GM18873 (cell line): ENCODE measurements around the gene PPP1CC.
"Not testable (repeated sequence)": the region's sequence is repeated elsewhere in the genome, so short reads cannot be mapped to it uniquely, and the experiment has no call there.

Experiments used
- ATAC-seq: cut with Tn5 transposase; IDR thresholded peaks from one replicate; pipeline ENCODE4 v1.9.1; 2021; ENCODE audit warnings: mild to moderate bottlenecking, moderate library complexity, moderate number of reproducible peaks; ENCODE audit not compliant: unreplicated experiment, low FRiP score

The PPP1CC gene

DNA sequence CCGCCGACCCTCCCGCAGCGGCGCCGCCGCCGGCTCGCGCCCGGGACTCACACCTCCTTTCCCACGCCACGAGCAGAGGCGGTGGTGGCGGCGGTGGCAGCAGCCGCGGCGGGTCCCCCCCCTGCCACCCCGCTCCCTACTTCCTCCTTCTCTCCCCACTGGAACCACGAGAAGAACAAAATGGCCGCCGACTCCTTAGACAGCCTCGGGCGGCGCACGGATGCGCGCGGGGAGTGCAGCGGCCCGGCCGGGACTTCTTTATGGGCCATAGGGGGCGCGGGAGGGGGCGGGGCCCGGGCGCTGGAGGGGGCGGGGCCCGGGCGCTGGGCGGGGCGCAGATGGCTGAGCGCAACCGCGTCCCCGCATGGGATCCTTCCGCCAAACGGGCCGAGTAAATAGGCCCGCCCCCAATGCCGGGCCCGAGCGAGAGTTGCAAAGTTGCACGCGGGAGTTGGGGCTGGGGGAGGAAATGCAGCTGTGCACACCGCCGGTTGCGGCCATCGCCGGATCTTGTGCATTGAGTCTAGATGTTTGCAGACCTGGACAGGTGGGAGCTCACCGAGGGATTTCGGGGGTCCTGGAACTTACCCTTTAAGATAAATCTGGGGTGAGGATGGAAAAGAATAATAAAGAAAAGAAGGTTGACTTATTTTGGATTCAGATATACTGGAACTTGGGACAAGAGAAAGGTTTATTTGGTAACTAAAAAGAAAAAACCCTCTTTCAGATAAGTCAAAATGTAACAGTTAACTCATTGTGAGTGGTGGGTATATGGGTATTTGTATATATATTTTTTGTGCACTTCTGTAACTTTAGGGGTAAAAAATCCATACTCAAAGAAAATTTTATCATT, at the start of gene PPP1CC:
TSS of gene PPP1CC (minus strand) at position 174 of the 853 bp plus-strand sequence. CDS start 184 bp downstream, outside the sequence.
- peak; percentile 75 for ATAC-seq

DNA sequence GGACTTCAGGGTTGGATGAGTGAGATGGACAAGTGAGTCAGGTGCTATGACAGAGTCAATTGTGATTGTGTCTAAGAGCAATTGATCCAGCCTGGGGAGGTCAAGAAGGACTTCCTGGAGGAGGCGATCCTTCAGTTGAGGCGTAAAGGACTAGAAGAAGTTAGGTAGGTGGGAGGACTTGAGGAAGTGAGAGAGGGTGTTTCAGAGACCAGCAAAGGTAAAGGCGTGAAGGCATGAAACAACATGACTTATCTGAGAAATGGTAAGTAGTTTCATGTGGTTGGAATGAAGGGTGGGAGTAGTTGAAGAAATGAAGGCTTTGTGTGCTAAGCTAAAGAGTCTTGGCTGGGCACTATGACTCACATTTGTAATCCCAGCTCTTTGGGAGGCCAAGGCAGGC, 48.9 kb upstream of the PPP1CC start:
- no peak for ATAC-seq

DNA sequence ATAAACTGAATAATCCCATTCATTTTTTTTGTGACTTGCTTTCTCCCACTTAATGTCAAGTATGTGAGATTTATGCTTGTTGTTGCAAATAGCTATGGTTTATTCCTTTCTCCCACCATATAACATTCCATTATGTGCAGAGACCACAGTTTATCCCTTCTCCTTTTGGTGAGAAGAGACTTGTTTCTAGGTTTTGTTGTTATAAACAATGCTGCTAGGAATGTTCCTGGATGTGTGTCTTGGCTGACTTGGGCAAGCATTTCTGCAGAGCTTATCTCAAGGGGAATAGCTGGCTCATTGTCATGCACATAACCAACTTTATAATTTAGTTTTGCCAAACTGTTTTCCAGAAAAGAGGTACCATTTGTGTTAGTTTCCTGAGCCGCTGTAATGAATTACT, 47.6 kb upstream of the PPP1CC start:
- ATAC-seq: no peak

DNA sequence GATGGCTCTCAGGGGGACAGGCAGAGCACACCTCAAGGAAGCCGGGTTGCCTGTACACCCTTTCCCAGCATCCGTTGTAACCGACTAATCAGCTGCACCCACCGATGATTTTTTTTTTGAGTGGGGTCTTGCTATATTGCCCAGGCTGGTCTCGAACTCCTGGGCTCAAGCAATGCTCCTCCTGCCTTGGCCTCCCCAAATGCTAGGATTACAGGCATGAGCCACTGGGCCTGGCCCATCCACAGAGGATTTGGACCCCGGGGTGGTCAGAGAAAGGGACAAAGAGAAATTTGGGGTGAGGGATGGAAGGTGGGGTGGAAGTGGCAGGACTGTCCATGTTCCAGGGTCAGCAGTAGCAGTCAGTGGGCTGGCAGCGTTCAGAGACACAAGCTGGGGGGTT, 43.3 kb upstream of the PPP1CC start:
- ATAC-seq: no peak

DNA sequence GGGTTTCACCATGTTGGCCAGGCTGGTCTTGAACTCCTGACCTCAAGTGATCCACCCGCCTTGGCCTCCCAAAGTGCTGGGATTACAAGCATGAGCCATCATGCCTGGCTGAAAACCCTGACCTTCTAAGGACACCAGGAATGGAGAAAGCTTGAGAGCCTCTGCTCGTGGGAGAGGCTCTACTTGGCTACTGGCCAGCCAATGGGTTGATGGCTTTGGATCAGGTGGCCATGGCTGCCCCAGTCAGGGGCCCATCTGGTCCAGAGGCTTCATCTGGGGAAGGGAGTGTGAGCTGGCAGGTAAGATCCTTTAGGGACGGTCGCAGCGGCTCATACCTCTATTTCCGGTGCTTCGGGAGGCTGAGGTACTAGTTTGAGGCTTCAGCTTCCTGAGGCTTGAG, 42.5 kb upstream of the PPP1CC start:
- ATAC-seq: no peak

DNA sequence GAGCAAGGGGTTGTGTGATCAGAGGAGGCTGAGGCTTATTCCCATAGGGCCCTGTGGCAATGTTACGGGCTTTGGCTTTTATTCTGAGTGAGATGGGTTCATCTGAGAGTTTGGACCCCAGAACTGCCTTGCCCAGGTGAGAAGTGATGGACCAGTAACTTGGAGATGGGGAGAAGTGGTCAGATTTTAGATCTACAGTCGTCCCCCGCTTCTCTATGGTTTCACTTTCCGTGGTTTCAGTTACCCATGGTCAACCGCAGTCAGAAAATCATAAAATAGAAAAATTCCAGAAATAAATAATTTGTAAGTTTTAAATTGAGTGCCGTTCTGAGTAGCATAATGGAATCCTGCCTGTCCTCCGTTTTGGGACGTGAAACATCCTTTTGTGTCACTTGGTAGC, 40.2 kb upstream of the PPP1CC start:
- ATAC-seq: no peak

DNA sequence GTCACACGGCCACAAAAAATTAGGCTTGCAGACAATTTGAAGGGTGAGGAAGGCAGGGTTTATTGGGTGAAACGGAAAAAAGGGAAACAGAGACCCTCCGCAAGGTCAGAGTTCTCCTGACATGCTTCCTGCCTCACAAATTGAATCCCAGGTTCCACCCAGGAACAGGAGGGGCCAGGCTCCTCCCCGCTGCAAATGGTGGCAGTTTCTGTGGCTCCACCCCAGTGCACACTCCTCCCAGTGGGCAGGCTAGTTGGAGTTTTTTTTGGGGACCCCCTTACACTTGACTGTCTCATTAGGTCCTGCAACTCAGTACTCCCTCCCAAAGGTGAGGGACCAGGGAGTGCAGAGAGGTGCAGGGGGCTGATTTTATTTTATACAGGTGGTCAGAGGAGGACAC, 39.4 kb upstream of the PPP1CC start:
- no peak for ATAC-seq

DNA sequence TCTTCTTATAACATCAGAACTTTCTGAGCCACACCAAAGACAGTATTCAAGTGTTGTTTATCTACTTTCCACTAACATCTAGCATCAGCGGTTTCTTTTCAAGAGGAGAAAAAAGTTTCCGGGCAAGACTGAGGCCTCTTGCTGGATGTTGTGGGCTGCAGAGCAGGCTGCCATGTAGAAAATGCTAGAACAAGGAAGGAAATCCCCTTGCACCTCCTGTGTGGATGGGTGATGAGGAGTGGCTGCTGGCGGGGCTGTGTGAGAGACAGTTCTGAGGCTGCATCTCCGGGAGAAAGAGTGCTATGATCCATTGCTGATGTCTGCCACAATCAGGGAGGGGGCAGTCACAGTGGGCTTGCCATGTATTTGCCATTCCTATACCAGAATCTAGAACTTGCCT, 37.8 kb upstream of the PPP1CC start:
- no peak for ATAC-seq

DNA sequence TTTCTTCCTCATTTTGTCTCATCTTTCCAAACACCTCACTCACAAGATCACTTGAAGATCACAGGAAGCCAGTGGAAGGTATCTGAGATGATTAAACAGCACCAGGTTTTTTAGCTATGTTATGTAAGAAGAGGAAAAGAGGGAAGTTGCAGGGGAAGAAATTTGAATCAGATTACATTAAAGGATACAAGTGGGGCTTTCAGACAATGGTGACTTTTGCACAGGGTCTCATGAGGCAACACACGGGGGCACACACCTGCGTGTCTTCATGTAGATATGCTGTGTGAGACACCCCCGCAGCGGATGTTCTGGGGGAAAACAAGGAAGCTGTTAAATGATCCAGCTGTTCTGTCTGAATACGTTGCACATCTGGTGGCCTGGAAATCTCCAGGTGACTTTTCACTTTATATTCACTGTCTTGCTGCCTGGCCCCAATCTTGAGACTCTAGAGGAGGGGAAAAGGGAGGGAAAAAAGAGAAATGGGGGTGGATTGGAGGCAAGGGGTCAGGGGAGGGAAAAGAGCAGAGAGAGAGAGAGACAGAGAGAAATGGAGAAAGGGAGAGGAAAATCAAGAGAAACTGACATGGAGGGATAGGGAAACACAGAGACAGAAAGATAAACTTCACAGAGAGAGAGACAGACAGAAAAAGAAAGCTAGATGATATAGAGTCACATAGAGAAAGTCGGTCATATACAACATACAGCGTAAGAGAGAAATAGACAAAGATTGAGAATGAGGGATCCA, 36.3 kb upstream of the PPP1CC start:
- ATAC-seq: no peak

DNA sequence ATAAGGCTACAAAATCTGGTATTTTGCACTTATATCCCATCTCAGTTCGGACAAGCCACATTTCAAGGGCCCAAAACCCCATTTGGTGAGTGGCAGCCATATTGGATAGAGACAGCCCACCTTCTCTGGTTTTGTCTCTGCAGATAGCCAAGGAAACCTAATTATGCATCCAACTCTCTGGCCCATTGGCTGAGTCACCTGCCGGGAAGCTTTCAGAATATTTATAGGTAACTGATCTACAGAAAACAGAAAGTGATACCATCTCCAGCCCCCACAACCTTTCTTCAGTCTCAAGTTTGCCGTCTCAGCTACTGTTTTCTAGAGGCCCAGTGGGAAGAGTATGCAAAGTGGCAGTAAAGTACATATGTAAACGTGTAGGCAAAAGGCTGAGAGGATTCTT, 33.7 kb upstream of the PPP1CC start:
- peak; percentile 89 for ATAC-seq

DNA sequence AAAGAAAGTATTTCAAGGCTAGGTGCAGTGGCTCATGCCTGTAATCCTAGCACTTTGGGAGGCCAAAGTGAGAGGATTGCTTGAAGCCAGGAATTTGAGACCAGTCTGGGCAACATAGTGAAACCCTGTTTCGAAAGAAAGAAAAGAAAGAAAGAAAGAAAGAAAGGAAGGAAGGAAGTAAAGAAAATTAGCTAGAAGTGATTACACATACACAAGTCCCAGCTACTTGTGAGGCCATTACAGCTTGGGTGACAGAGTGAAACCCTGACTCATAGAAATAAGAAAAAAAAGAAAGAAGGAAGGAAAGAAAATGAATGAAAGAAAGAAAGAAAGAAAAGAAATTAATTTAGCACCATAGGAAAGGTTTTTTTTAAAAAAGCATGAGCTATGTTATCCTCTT, 33.3 kb upstream of the PPP1CC start:
- no peak for ATAC-seq

DNA sequence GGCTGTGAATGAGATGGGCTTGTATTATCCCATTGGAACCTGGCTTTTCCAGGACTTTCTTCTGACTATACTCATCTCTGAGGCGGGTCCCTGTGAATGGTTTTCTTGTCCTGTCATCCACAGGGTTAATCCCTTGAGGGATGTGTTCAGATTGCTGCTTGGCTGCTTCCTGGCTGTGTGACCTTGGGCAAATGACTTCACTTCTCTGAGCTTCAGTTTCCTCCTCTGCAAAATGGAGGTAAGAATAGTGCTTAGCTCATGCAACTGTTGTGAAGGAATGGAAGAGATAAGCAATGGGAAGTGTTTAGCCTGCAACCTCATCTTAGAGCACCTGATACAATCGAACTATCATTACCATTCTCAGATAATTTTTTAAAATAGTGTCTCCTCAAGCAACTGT, 32.1 kb upstream of the PPP1CC start:
- ATAC-seq: no peak

DNA sequence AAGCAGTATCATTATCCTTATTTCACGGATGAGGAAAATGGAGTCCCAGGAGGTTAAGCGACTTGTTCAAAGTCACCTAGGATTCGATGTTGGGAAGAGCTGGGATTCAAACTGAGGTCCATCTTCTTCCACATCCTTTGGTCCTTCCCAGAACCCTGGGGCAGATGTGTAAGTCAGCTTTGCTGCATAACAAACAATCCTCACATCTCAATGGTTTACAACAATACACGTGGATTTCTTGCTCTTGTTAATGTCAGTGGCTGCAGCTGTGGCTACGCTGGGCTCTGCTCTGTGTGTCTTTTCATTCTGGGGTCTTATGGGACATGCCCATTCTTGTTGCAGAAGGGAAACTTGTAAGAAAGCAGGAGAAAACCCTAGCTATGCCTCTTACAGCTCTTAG, 26.3 kb upstream of the PPP1CC start:
- no peak for ATAC-seq

DNA sequence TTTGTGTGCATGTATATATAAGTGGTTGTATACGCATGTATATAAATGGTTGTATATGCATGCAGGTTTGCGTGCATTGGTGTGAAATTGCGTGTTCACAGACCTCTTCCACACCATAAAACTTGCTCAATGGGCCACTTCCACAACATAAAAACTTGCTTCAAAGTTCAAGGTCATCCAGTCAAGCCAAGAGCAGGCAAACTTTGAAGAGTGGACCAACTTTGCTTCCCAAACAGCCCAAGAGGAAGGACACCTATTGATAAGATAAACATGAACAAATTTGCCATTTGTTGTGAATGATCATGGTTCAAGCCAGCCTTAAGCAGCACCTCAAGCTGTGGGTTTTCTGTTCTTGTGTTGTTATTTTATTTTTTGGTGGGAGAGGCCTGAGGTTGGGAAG, 25.2 kb upstream of the PPP1CC start:
- ATAC-seq: no peak

DNA sequence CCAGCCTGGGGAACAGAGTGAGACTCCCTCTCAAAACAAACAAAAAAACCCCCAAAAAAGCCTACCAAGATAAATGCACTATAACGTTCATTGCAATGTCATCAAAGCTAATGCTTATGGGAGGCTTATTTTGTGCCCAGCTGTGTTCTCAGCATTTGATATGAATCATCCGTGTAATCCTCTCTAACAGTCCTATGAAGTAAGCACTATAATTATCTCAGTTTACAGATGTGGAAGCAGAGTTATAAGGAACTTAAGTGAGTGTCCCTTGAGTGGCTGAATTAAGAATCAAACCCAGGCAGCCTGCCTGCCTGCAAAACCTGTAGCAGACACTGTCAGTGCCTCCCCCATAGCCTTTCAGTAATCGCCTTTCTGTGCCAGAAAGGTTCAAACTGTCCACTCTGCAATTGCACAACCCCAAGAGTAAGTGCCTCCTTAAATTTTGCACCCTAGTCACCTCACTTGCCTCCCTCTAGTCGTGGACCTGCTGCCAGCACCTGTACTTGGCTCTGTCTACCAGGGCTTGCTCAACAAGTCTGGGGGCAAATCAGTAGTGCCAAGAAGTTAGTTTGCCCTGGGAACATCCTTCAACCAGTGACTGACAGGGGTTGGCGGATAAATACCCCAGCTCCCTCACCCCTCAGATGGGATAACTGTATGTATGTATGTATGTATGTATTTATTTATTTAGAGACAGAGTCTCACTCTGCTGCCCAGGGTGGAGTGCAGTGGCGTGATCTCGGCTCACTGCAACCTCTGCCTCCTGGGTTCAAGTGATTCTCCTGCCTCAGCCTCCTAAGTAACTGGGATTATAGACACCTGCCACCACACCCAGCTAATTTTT, 23.8 kb upstream of the PPP1CC start:
- ATAC-seq: no peak

DNA sequence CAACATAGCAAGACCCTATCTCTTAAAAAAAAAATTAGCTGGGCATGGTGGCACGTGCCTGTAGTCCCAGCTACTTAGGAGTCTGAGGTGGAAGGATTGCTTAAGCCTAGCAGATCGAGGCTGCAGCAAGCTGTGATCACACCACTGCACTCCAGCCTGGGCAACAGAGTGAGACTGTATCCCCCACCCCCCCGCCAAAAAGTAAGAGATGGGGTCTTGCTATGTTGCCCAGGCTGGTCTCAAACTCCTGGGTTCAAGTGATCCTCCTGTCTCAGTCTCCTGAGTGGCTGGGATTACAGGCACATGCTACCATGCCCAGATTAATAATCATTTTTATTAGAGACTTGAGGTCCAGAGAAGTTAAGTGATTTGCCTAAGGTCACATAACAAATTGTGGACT, 22.9 kb upstream of the PPP1CC start:
- not testable (repeated sequence) for ATAC-seq

DNA sequence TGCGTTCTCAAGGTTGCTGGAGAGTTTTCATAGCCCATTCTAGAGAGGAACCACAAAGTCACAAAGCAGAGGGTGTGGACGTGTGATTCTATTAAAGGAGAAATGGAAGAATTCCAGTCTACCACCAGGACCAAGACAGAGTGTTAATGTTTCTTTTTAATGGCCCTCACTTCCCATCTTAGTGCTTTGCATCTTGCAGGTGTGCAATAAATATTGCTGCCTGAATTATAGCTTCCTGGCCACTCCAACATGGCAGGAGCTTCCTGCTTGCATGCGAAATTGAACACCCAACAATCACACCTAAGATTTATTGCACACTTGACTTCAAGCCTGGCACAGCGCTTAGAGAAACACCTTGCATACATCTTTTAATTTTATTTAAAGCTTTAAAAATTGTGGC, 22.4 kb upstream of the PPP1CC start:
- ATAC-seq: no peak

DNA sequence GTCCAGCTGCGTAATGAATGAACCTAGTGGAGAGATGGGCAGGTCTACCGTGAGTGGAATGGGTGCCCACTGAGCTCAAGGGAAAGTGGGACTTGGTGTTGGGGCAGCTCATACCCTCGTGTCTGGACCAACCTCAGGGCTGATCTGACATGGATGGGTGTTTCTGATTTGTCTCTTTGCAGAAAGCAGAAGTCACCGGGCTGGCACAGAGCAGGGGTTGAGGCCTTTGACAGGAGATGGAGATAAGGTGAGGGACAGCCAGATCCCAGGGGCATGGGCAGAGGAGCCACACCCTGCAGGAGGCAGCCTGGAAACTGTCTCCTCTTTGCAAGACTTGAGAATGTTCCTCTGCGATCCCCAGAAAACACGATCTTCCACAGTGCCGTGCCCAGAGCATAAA, 20.9 kb upstream of the PPP1CC start:
- ATAC-seq: no peak

DNA sequence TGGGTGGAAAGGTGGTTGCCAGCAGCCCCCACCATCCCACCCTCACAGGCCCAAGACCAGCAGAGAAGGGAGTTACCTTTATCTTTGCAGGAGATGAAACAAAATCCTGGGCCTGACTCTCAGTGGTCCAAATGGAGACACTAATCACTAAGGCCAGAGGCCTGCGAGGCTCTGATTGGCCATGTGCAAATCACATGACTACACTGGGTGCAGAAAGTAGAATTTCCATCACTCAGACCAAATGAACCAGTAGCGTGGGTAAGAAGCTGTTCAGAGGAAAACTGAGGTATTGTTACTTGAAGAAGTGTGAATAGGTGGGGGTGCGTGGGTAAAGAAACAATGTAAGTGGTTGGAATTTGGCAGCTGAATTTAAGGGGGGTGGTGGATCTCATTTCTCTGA, 20.2 kb upstream of the PPP1CC start:
- ATAC-seq: no peak

DNA sequence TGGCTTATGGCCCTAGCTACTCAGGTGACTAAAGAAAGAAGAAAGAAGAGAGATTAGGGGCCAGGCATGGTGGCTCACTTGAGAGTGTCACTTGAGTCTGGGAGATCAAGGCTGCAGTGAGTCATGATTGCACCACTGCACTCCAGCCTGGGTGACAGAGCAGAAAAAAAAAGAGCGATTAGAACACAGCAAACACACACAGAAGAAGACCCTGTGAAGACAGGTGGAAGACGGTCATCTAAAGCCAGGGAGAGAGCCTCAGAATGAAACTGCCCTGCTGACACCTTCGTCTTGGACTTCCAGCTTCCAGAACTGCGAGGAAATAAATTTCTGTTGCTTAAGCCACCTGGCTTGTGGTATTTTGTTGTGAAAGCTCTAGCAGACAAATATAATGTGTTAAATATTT, 17.5 kb upstream of the PPP1CC start:
- no peak for ATAC-seq

DNA sequence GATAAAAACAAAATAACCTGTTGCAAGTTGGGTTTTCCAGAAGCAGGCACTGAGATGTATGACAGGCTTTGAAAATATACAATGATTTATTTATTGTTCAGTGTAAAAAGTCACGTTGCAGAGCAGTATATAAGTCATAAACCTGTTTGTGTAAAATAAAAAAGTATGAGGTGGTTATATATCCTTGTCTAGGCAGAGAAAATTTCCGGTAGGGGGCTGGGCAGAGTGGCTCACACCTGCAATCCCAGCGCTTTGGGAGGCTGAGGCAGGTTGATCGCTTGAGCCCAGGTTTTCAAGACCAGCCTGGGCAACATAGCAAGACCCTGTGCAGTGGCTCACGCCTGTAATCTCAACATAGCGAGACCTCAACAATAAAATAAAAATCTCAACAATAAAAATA, 16.2 kb upstream of the PPP1CC start:
- no peak for ATAC-seq
